ENCODE results near the gene CARD16.
"Not testable (repeated sequence)": the region's sequence is repeated elsewhere in the genome, so short reads cannot be mapped to it uniquely, and the experiment has no call there.

Gene CARD16

DNA sequence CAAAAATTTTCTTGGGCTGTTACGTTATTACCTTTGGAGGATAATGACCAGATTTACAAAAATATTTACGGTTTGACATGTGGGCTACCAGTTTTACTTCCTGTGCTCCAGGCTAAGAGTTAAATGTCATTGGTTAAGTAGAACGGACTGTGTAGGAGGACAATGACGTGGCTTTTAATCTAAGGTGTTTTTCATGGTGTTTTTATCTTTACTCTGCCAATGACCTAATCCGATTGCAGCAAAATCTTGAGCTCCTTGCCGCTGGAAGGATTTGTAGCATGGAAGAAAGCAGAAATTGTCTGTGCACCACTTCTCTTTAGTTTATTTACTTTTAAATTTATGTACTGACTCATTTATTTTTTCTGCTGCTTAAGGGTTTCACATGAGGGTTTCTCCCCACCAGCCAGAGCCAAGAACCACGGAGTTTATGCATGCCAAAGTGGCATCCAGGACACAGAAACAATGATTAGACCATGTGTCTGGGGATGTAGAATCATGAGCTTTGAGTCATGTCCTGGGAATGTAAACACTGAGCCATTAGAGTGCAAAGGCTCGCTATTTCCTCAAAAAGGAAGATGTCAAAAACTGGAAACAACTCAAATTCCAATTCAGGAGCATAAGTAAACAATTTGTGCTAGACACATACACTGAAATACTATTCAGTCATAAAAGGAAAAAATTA lies 1.9 kb upstream of the CARD16 start:
- no peak for DNase-seq

DNA sequence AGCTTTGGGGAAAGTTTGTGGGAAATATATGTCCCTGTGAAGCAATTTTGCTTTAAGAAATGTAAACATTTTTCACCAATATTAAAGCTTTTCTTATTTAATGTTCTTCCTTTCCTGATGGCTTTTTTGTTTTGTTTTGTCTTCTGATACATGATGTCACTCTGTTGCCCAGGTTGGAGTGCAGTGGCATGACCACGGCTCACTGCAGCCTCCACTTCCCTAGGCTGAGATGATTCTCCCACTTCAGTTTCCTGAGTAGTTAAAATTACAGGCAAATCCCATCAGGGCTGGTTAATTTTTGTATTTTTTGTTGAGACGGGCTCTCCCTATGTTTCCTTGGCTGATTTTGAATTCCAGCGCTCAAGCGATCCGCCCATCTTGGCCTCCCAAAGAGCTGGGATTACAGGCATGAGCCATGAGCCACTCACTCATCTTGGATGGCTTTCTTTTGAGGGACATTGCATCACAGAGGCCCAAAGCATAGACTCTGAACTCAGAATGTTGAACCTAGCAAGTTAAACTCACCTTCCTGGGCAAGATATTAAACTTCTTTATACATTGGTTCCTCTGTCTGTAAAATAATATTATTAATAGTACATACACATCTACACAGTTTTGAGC lies 651 bp upstream of the CARD16 start:
- no peak for DNase-seq

- no peak for DNase-seq
Measured at GRCh38 chr11:105042178-105042577, 3.0 kb downstream of the CARD16 start.

GRCh38 chr11:105040703-105041102 lies 4.4 kb downstream of the CARD16 start:
- DNase-seq: no peak

DNA sequence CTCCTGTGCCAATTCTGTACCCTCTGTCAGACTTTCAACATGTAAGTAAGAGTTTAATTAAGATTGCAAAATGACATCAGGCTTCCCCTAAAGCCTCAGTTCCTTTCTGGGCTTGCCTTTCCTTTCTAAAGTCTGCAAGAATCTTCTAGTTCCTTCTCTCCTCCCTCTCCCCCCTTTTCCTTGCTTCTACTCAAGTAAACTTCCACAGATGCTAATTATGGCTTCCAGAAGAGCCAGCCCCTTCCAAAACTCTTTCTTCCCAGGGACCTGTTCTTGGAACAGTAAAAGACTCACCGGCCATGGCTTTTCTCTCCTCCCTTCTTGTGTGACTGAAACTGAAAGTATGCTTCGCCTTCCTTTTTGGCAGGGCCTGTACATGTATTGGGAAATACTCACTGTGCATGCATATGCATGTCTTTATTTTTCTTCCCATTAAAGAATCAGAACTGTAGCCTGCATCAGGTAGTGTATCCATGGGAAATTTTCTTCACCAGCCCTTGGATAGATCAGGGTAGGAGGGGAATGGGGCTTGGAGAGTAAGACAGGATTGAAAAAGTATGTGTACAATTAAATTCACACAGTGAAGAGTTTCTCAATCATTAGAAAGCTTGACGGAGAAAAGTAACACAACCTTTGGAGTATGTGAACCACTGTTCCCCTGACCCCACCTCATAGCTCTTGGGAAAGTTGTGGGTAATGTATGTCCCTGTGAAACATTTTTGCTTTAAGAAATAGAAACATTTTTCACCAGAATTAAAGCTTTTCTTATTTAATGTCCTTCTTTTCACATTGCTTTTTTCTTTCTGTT lies 10.1 kb downstream of the CARD16 start, which contains the start of gene CASP1:
Gene CASP1, minus strand, starts transcription at position 332 of the 808 bp plus-strand sequence. Its CDS starts 31 bp downstream, at position 301.
- DNase-seq: peak in 2 of 5 experiments; percentile 35 to 70

- not testable (repeated sequence) for DNase-seq
Measured at GRCh38 chr11:105034388-105034787, 10.7 kb downstream of the CARD16 start.

- DNase-seq: no peak
Measured at GRCh38 chr11:105033781-105034180, 11.4 kb downstream of the CARD16 start.

DNA sequence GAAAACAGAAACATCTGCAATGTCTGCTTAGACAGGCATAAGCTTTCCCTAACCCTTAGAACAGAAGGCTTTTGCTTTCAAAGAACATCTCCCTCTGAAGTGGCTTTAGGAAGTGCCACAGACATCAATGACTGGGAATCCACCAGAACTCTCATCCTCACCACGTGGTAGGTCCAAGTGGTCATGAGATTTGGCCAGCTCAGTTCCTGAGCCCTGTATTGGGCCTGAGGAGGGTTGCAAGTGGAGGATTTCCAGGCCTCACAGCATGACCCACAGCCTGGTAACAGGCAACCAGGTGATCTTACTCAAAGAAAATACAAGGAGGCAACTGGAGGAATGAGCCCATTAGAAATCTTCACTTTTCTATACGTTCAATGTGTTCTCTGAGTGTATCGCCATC lies 11.8 kb downstream of the CARD16 start:
- no peak for DNase-seq

DNA sequence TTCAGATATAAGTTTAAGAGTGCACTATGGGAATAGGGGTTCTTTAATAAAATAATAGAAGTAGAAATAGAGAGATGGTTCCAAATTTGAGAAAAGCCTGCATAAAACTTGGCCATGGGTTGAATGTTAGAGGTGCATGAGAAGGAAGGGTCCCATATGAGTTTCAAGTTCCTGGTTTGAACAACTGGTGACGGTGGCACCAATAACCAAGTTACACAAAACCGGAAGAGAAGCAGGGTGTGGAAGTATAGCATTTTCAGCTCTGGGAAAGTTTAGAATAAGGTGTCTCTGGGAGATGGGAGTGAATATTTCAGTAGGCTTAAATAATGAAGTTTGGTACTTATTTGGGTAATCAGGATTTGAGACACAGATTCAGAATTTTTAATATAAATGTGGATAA lies 12.6 kb downstream of the CARD16 start:
- DNase-seq: no peak

DNA sequence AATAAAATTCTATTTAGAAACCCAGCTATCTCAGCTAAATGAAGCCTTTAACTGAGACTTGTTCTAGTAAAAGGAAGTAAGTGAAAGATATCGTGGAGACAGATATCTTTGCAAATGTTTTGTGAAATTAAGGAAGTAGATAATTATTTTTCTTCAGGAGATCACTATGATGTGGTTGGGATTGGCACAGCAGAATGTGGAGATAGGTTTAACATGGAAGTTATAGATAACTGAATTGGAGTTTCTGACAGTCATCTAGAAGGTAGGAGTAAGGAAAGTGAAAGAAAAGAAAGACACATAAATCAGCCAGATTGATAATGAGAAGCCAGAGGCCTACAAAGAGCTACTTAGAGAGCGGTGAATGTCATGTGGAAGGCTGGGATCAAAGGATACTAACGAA lies 17.5 kb downstream of the CARD16 start:
- no peak for DNase-seq

GRCh38 chr11:105024394-105024793 lies 20.7 kb downstream of the CARD16 start:
- no peak for DNase-seq

DNA sequence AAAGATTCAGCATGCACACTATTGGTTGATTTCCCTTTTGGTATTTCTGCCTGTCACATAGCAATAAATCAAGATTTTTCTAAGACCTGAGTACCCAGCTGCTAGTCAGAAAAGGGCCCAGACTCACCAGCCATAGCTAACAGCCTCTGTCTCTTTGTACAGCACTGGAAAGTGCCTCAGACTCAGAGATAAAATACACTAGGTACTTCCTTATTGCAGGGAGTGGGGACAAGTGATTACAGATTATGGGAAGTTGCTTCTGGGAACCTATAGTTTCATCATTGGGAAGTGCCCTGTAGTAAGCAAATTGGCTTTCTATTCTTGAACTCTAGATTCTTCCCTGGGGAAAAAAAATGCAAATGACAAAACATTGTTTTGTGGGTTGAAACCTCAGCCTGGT lies 22.1 kb downstream of the CARD16 start, which contains the start of gene CASP5:
Gene CASP5, minus strand, starts transcription at position 166 of the 400 bp plus-strand sequence. Its CDS starts 32 bp downstream, at position 134.
- no peak for DNase-seq

GRCh38 chr11:105022527-105022926 lies 22.6 kb downstream of the CARD16 start:
- no peak for DNase-seq

- DNase-seq: no peak
Measured at GRCh38 chr11:105007463-105007862, 37.7 kb downstream of the CARD16 start.

GRCh38 chr11:105005451-105005845 lies 39.7 kb downstream of the CARD16 start:
- no peak for DNase-seq

DNA sequence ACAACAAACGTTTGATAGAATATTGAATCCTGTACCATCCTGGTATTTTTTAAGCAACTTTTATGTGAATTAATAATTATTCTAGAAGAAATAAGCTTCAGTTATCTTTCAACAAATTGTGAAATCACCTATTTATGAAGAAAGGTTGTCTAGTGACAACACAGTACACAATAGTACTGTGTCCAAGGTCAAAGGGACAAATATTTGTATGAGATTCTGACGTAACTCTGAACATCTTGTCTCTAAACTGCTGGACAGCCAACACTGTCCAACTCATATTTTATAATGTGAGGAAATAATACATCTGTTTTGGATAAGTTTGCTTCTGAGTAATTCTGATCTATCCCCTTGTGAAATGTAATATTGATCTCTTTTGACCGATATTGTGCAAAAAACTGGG lies 41.1 kb downstream of the CARD16 start:
- no peak for DNase-seq

DNA sequence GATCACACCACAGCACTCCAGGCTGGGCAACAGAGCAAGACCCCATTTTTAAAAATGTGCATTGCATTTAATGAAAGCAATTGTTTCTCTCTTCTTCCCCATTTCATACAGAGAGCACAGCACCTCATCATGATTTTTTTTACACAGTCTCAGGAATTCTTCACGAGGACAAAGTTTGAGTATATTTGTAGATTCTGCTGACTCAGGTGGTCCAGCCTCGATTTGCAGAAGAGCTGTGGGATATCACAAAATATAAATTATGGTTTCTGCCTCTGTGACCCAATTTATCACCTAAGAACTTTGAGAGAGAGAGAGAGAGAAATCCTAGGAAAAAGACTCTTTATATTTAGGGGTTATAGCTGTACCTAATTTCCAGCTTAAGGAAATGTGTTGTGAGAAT lies 42.0 kb downstream of the CARD16 start:
- DNase-seq: no peak

- DNase-seq: peak; percentile 4 to 53 (median 24)
Measured at GRCh38 chr11:105000797-105001196, 44.3 kb downstream of the CARD16 start.

DNA sequence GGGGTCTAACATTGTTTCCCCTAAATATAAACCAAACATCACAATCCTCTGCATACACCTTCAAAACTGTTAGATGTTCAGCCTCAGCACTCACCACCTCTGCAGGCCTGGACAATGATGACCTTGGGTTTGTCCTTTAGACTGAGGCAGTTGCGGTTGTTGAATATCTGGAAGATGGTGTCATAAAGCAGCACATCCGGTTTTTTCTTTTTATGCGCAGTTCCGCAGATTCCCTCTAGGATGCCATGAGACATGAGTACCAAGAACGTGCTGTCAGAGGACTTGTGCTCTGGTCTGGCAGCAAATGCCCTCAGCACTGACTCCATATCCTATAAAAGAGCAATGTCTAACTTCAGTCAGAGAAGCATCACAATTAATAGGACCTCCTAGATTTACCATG lies 45.0 kb downstream of the CARD16 start:
- peak in 1 of 5 experiments; percentile 21 for DNase-seq

DNA sequence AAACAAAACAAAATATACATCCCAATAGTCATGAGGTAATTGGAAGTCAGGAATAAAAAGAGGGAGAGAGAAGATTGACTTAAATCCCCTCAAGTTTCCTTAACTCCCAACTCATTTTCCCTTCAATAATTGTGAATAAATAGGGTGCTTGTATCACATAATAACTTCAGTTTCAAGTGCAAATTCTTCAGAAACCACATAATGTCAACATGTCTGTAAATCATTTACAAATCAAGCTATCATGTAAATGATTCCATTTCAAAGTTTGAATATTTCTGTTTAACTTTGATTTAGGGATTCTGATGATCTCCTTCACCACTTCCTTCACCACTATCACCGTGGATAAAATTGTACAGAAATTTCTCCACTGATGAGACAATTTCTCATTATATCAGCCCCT lies 45.4 kb downstream of the CARD16 start:
- DNase-seq: no peak

DNA sequence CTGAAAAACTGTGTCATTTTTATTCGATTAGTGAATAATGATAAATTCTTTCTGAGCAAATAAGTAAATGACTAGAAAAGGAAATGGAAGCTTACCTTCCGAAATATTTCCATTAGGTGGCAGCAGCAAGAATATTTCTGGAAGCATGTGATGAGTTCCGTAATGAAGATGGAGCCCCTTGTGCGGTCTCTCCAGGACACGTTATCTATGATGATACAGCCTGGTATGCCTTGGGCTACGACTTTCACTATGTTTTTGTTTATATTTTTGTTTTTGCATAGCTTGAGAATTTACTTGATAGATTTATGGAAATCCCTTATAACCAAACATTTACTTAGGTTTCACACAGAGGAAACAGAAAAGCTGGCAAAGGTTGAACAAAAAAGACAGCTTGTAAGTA lies 47.8 kb downstream of the CARD16 start:
- DNase-seq: no peak

DNA sequence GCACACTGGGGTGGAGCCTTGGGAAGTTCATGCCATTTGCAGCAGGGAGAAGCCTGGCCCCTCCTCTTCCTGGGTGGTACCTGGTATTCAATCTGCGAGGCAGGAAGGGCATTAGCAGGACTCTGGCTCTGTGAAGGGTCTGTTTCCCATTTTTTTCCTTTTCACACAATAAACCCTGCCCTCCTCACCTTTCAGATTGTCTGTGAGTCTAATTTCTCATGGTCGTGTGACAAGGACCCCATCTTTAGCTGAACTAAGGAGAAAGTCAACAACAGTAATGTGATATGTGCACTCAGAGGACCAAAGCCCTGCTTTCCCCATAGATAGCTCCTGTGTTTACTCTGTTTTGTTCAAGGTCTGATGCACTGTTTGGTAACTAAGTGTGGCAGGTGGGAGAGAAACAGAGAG lies 50.1 kb downstream of the CARD16 start:
- no peak for DNase-seq

- no peak for DNase-seq
Measured at GRCh38 chr11:104992781-104993180, 52.4 kb downstream of the CARD16 start.

GRCh38 chr11:104991994-104992393 lies 53.1 kb downstream of the CARD16 start:
- no peak for DNase-seq
